Astrocyte of the spinal cord (primary cell): ENCODE measurements around the gene LBP.
A peak's percentile ranks its signal among the peaks of the same experiment; 100 is the strongest.

Experiments used
- DNase-seq: peaks from one replicate; pipeline ENCODE4 v3.0.0; 2011; ENCODE audit warnings: low read depth, low spot score
- H3K4me3 ChIP-seq: 2 replicates; pipeline ENCODE4 v1.5.1; 2011; ENCODE audit warnings: low read depth, mild to moderate bottlenecking, low read length, moderate library complexity
- CTCF ChIP-seq: IDR thresholded peaks from 2 replicates; pipeline ENCODE4 v1.5.1; 2012; ENCODE audit warnings: low read depth, mild to moderate bottlenecking, low read length, inconsistent platforms
- in situ Hi-C: cut with HindIII; loops from 2 replicates; pipeline ENCODE4 v1.10.0; 2017; ENCODE audit warnings: low sequenced_read_pairs

LBP gene

GRCh38 chr20:38326309-38326708 is 20.0 kb upstream of the LBP start:
- DNase-seq = no peak
- H3K4me3 ChIP-seq = no peak overlapping the region
- in situ Hi-C loops = no loop called here
- no peak for TF ChIP-seq CTCF

- no peak for DNase-seq
- TF ChIP-seq CTCF = no peak
- in situ Hi-C loops = no loop called here
- no peak overlapping the region for H3K4me3 ChIP-seq
These were observed 15.6 kb upstream of the LBP start for GRCh38 chr20:38330638-38331037.

- in situ Hi-C loops = no loop called here
- no peak overlapping the region for H3K4me3 ChIP-seq
- no peak for DNase-seq
- TF ChIP-seq CTCF = no peak
These were observed 15.0 kb upstream of the LBP start for GRCh38 chr20:38331245-38331644.

GRCh38 chr20:38331814-38332213 is 14.5 kb upstream of the LBP start:
- DNase-seq = no peak
- no peak for TF ChIP-seq CTCF
- in situ Hi-C loops = no loop called here
- no peak overlapping the region for H3K4me3 ChIP-seq

GRCh38 chr20:38334016-38334415 is 12.3 kb upstream of the LBP start:
- DNase-seq = no peak
- in situ Hi-C loops = no loop called here
- H3K4me3 ChIP-seq = no peak overlapping the region
- TF ChIP-seq CTCF = no peak

GRCh38 chr20:38336726-38337125 is 9.6 kb upstream of the LBP start:
- in situ Hi-C loops = no loop called here
- TF ChIP-seq CTCF = no peak
- H3K4me3 ChIP-seq = no peak overlapping the region
- DNase-seq = no peak

GRCh38 chr20:38337561-38338140 is 8.6 kb upstream of the LBP start:
- TF ChIP-seq CTCF = peak; percentile 52
- H3K4me3 ChIP-seq = no peak overlapping the region
- DNase-seq = no peak
- in situ Hi-C loops = no loop called here
